GM19099 (cell line): Measurements from ENCODE around the gene FAM47E.

Experiments used
- POLR2A ChIP-seq: IDR thresholded peaks from 3 replicates; pipeline ENCODE4 v1.6.1; 2011; ENCODE audit warnings: low read depth; ENCODE audit not compliant: insufficient read length; ENCODE audit errors: extremely low read depth

Gene FAM47E

DNA sequence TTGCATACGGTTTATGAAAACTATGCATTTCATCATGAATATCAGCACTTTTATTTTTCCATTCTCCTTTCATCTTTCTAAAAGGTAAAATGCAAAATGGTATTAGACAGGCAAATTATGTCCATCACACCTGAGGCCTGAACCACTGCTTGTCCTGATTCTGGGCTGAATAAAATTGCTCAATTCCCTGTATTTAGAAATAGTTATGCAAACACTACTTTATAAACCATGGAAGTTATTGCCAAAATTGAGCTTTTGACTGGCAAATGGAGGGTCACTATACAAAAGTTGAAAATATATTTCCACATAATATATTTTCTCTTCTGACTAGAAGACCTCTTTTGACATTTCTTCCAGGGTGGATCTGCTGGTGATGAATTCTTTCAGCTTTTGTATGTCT lies 21.1 kb downstream of the FAM47E start:
- TF ChIP-seq POLR2A = no peak

- TF ChIP-seq POLR2A = no peak
These were observed 21.5 kb downstream of the FAM47E start for GRCh38 chr4:76272999-76273398.

GRCh38 chr4:76275486-76276124 lies 24.1 kb downstream of the FAM47E start:
- TF ChIP-seq POLR2A = no peak

GRCh38 chr4:76276813-76277212 lies 25.3 kb downstream of the FAM47E start:
- TF ChIP-seq POLR2A = no peak

- TF ChIP-seq POLR2A = no peak
These were observed 26.1 kb downstream of the FAM47E start for GRCh38 chr4:76277667-76278066.

DNA sequence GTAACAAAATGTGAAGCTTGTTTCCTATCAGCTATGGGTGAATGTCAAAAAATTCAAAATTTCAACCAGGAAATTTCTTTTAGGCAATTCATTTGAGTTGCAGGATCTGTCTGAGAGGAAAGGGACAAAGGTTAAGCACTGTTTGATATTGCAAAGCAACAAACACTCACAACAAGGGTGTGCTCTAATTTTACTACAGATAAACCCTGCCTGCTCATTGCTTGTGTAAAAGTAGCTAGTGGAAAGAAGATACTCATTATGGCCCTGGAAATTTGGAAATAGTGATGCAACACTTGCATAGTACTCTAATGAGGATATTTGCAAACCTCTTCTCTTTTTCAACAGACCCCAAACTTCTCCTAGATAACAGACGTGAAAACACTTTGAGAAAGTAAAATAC lies 27.1 kb downstream of the FAM47E start:
- TF ChIP-seq POLR2A = no peak

DNA sequence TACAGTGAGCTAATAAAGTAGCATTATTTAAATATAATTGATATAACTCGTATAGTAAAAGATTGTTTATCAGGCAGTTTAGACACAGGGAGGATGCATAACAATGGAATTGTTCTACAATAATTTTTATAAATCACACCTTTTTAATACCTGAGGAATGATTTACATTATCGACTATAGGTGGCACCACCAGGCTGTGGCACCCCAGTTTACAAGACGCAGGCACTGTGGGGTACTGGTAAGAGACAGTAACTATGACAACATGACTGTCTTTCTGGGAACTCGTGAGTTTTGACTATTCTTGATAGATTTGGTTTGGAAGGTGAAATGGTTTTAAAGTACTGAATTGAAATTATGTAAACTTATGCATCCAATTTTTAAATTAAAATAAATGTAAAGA lies 27.9 kb downstream of the FAM47E start:
- no peak for TF ChIP-seq POLR2A

GRCh38 chr4:76280488-76281441 lies 29.2 kb downstream of the FAM47E start:
- TF ChIP-seq POLR2A = no peak

GRCh38 chr4:76282941-76283689 lies 31.6 kb downstream of the FAM47E start:
- no peak for TF ChIP-seq POLR2A

GRCh38 chr4:76283900-76284299 lies 32.4 kb downstream of the FAM47E start:
- no peak for TF ChIP-seq POLR2A

GRCh38 chr4:76292730-76293129 lies 41.2 kb downstream of the FAM47E start:
- no peak for TF ChIP-seq POLR2A

DNA sequence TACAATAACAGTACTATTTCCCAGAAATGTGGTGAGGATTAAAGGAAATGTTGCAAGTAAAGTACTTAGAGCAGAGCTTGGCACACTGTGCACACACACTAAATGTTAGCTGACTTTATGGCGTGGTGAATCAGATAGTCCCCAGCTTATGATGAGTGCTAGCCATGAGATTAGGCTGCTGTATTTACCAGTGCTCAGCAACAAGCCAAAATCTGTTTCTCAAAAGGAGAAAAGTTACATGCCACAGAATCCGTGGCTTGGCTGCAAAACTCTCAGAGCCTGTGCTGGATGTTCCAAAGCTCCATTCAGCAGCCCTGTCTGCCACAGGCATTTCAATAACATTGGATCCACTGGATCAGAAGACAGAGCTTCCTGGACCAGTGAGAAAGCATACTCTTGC lies 42.3 kb downstream of the FAM47E start:
- no peak for TF ChIP-seq POLR2A

- TF ChIP-seq POLR2A = no peak
These were observed 44.8 kb downstream of the FAM47E start for GRCh38 chr4:76296286-76296820.

DNA sequence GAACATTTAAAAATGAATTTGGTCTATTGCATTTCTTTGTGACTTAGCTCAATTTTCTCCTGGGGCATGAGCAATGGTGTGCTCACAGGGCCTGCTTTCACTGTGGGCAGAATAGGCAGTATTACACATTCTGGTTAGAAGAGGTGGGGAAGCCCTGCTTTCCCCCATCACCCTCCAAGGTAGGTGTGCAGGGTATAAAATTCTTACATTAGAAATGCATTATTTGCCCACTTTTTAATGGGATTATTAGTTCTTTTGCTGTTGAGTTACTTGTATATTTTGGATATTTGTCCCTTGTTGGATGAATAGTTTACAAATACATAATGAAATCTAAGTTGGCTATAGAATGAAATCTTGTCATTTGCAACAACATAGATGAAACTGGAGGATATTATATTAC lies 46.7 kb downstream of the FAM47E start:
- TF ChIP-seq POLR2A = no peak

GRCh38 chr4:76300012-76300411 lies 48.5 kb downstream of the FAM47E start:
- TF ChIP-seq POLR2A = no peak
